OCI-LY7 (cell line): Measurements from ENCODE around the gene CD6. TPM values are rescaled to one million over a fixed set of nuclear protein-coding genes. Genes with fewer than 3 reads are reported as not detected.

Experiments
- BruUV-seq: library from RNA; stranded (reverse); fragments of 400-500 nt; replicated peaks from 2 replicates; lab custom pipeline; 2021; lab: Mats Ljungman, UMichigan
- CTCF ChIA-PET: fragments of 300-600 bp; sonication (Branson Sonifier 250); formaldehyde crosslinking; loops from one replicate; lab custom pipeline; 2022; ENCODE audit warnings: antibody characterized with exemption; ENCODE audit not compliant: unreplicated experiment; lab: Charles Lee
- POLR2A ChIA-PET: fragments of 300-600 bp; sonication (Branson Sonifier 250); formaldehyde crosslinking; loops from one replicate; lab custom pipeline; 2022; ENCODE audit warnings: antibody characterized with exemption; lab: Charles Lee
- DNase-seq: peaks from one replicate; pipeline ENCODE4 v3.0.0-alpha.2; 2015; ENCODE audit warnings: low spot score
- H2AFZ ChIP-seq: fragments of 200-600 bp; sonication (generic), shearing (Covaris generic); 2 replicates; pipeline ENCODE4 v1.6.1; 2014; ENCODE audit warnings: mild to moderate bottlenecking, antibody characterized with exemption, low read length, moderate library complexity
- H3K27ac ChIP-seq: fragments of 200-600 bp; sonication (generic); 2 replicates; pipeline ENCODE4 v1.5.1; 2014; ENCODE audit warnings: mixed run types, low read depth, mild to moderate bottlenecking, moderate library complexity, low read length, inconsistent platforms; ENCODE audit not compliant: poor library complexity, severe bottlenecking
- H3K36me3 ChIP-seq: fragments of 200-600 bp; sonication (generic); 2 replicates; pipeline ENCODE4 v1.6.1; 2014; ENCODE audit warnings: mild to moderate bottlenecking, antibody characterized with exemption, low read length, moderate library complexity, mixed read lengths; ENCODE audit not compliant: insufficient read depth
- H3K4me1 ChIP-seq: fragments of 200-600 bp; sonication (generic); 2 replicates; pipeline ENCODE4 v1.5.1; 2014; ENCODE audit warnings: mild to moderate bottlenecking, low read length; ENCODE audit not compliant: insufficient read depth, poor library complexity, severe bottlenecking
- H3K4me2 ChIP-seq: fragments of 200-600 bp; sonication (generic); 2 replicates; pipeline ENCODE4 v1.6.1; 2014; ENCODE audit warnings: mild to moderate bottlenecking, low read length
- H3K4me3 ChIP-seq: fragments of 200-600 bp; sonication (generic); 2 replicates; pipeline ENCODE4 v1.5.1; 2014; ENCODE audit warnings: mild to moderate bottlenecking, low read depth, low read length; ENCODE audit not compliant: poor library complexity, severe bottlenecking
- H3K79me2 ChIP-seq: fragments of 200-600 bp; sonication (generic); 2 replicates; pipeline ENCODE4 v1.6.1; 2016; ENCODE audit warnings: low read depth, mild to moderate bottlenecking, low read length, moderate library complexity, mixed read lengths; ENCODE audit not compliant: insufficient read depth
- H3K9me2 ChIP-seq: fragments of 200-600 bp; sonication (generic); 2 replicates; pipeline ENCODE4 v1.6.1; 2016; ENCODE audit warnings: mild to moderate bottlenecking, low read length, mixed read lengths; ENCODE audit not compliant: insufficient read depth
- H3K9me3 ChIP-seq: fragments of 200-600 bp; sonication (generic); 2 replicates; pipeline ENCODE4 v1.6.1; 2014; ENCODE audit warnings: mild to moderate bottlenecking, mixed run types, low read length, mixed read lengths
- H4K20me1 ChIP-seq: fragments of 200-600 bp; sonication (generic); 2 replicates; pipeline ENCODE4 v1.6.1; 2014; ENCODE audit warnings: mild to moderate bottlenecking, antibody characterized with exemption, low read length, moderate library complexity, mixed read lengths; ENCODE audit not compliant: insufficient read depth
- CTCF ChIP-seq: fragments of 200-600 bp; sonication (generic); conservative IDR thresholded peaks from 2 replicates; pipeline ENCODE4 v1.5.1; 2014; ENCODE audit warnings: mild to moderate bottlenecking, antibody characterized with exemption, low read length, moderate library complexity, mixed read lengths
- EZH2phosphoT487 ChIP-seq: fragments of 200-600 bp; sonication (generic); IDR thresholded peaks from 2 replicates; pipeline ENCODE4 v1.6.1; 2018; ENCODE audit warnings: low read depth, borderline replicate concordance, mild to moderate bottlenecking, mixed run types, antibody characterized with exemption, low read length, moderate library complexity, mixed read lengths
- intact Hi-C: fragments of 100-400 bp; cut with micrococcal nuclease; formaldehyde crosslinking; loops from one replicate; pipeline ENCODE4 v1.10.0; 2022; ENCODE audit not compliant: unreplicated experiment
- total RNA-seq, 2 experiments: library from RNA; depleted of rRNA in 1 of 2; stranded (reverse); fragments of >200 nt in 1 of 2; shearing (Covaris generic) in 1 of 2; gene quantifications; 2 replicates each; pipeline ENCODE4 v1.2.3, GENCODE V29; 2014 to 2022

CD6 gene
- total RNA-seq, 2 experiments from 2014 or later = not detected

GRCh38 chr11:60932605-60933356 is 38.7 kb upstream of the CD6 start:
- Histone ChIP-seq H3K9me3 (no peaks in the 10 kb centered on the region), H4K20me1 (no peaks in the 10 kb centered on the region), H3K79me2 (no peaks in the 10 kb centered on the region), H3K4me3 (peak overlapping the region; percentile 22), H3K4me2 (peak overlapping the region; percentile 69), H3K36me3 (no peaks in the 10 kb centered on the region), H3K27ac (peak overlapping the region; percentile 75), H3K9me2 (no peaks in the 10 kb centered on the region), H2AFZ (peak overlapping the region; percentile 52; the same call in 1 of the 2 replicates), H3K4me1 (peaks cover 29% of the 10 kb centered on the region)
- ChIA-PET CTCF (no interaction called here), POLR2A (interaction anchor here (0.8 to 3.0 kb wide), 6 partner anchors 10 to 19 kb away, joined by 3 to 14 read pairs (median 6); partner anchors contain the start of gene TMEM109)
- intact Hi-C loops = no loop called here
- no peak for TF ChIP-seq CTCF
- no peak for TF ChIP-seq EZH2phosphoT487
- peak; percentile 82 for DNase-seq
- BruUV-seq = TSS peak; percentile 55

- Histone ChIP-seq H3K4me1 (peaks cover 29% of the 10 kb centered on the region), H2AFZ (peak overlapping the region; percentile 52; the same call in 1 of the 2 replicates), H4K20me1 (no peaks in the 10 kb centered on the region), H3K9me3 (no peaks in the 10 kb centered on the region), H3K9me2 (no peaks in the 10 kb centered on the region), H3K4me3 (no peak overlapping the region), H3K4me2 (peak overlapping the region; percentile 69), H3K27ac (peak overlapping the region; percentile 75), H3K36me3 (no peaks in the 10 kb centered on the region), H3K79me2 (no peaks in the 10 kb centered on the region)
- intact Hi-C loops = no loop called here
- no peak for TF ChIP-seq CTCF
- TF ChIP-seq EZH2phosphoT487 = no peak
- ChIA-PET CTCF (no interaction called here), POLR2A (interaction anchor here (1.0 to 3.0 kb wide), 3 partner anchors 16 to 20 kb away, joined by 3 to 14 read pairs (median 10); partner anchors contain the start of gene TMEM109)
- no TSS peak for BruUV-seq
- no peak for DNase-seq
These were observed 37.9 kb upstream of the CD6 start for GRCh38 chr11:60933416-60934123.
